Measurements from ENCODE around the gene MRPL53.

GRCh38 chr2:74507926-74508520, 35.5 kb upstream of the MRPL53 start:
- TF ChIP-seq POLR2A (IDR thresholded peaks at IDR 0.05; ENCODE audit: control extremely low read depth in 1 of 2, low read depth in 2 of 2, low read length in 2 of 2) (no peak), CTCF (IDR thresholded peaks at IDR 0.05; ENCODE audit: control extremely low read depth in 1 of 3, insufficient read depth in 1 of 3, low read depth in 1 of 3, low read length in 3 of 3) (no peak), EGR1 (IDR thresholded peaks at IDR 0.05; ENCODE audit: borderline replicate concordance, low read depth, low read length) (no peak)
